GM12892 (cell line): Measurements from ENCODE around the gene ZBTB20.
A peak's percentile ranks its signal among the peaks of the same experiment; 100 is the strongest.

ENCODE experiments used
- DNase-seq: peaks from one replicate; pipeline ENCODE4 v3.0.0; 2011; ENCODE audit not compliant: insufficient read length
- FAIRE-seq: peaks from 2 replicates; lab custom pipeline; 2011; peaks lifted over from hg19 to GRCh38; lab: Jason Lieb, UNC
- POLR2A ChIP-seq: IDR thresholded peaks from 2 replicates; pipeline ENCODE4 v1.6.1; 2011; ENCODE audit warnings: low read depth, low read length, control low read depth
- POLR2AphosphoS5 ChIP-seq: IDR thresholded peaks from 2 replicates; pipeline ENCODE4 v1.6.1; 2011; ENCODE audit warnings: low read depth, low read length, control low read depth
- TAF1 ChIP-seq: IDR thresholded peaks from 2 replicates; pipeline ENCODE4 v1.6.1; 2011; ENCODE audit warnings: low read depth, mild to moderate bottlenecking, control low read depth, low read length, borderline replicate concordance

ZBTB20 gene

GRCh38 chr3:114873591-114873990, 273.5 kb downstream of the ZBTB20 start:
- no peak for TF ChIP-seq POLR2AphosphoS5
- no peak for TF ChIP-seq TAF1
- TF ChIP-seq POLR2A, result no peak
- no peak for FAIRE-seq
- DNase-seq, result no peak

GRCh38 chr3:114872588-114872987, 274.5 kb downstream of the ZBTB20 start:
- DNase-seq, result no peak
- TF ChIP-seq POLR2A (no peak), TAF1 (no peak)
- FAIRE-seq, result no peak

GRCh38 chr3:114872050-114872449, 275.0 kb downstream of the ZBTB20 start:
- FAIRE-seq, result no peak

GRCh38 chr3:114867835-114868503, 279.1 kb downstream of the ZBTB20 start:
- FAIRE-seq (no peak), DNase-seq (no peak)
- no peak for TF ChIP-seq POLR2A
- TF ChIP-seq TAF1, result no peak
- no peak for TF ChIP-seq POLR2AphosphoS5

More at GRCh38 chr3:114872050-114872449, 275.0 kb downstream of the ZBTB20 start:
- no peak for DNase-seq
- TF ChIP-seq POLR2AphosphoS5, result no peak

- DNase-seq (no peak), FAIRE-seq (no peak)
- TF ChIP-seq POLR2A, result no peak
- TF ChIP-seq TAF1, result no peak
Observed at GRCh38 chr3:114867359-114867758, 279.7 kb downstream of the ZBTB20 start.

GRCh38 chr3:114866430-114866829, 280.7 kb downstream of the ZBTB20 start:
- no peak for FAIRE-seq
- TF ChIP-seq POLR2AphosphoS5 (no peak), TAF1 (no peak), POLR2A (no peak)
- no peak for DNase-seq

GRCh38 chr3:114864970-114865369, 282.1 kb downstream of the ZBTB20 start:
- FAIRE-seq (no peak), DNase-seq (no peak)
- TF ChIP-seq TAF1 (no peak), POLR2A (no peak)

- DNase-seq, result no peak
- FAIRE-seq, result no peak
- TF ChIP-seq TAF1, result no peak
- TF ChIP-seq POLR2A, result no peak
- TF ChIP-seq POLR2AphosphoS5, result no peak
Observed at GRCh38 chr3:114863848-114864247, 283.2 kb downstream of the ZBTB20 start.

- no peak for TF ChIP-seq POLR2AphosphoS5
- TF ChIP-seq TAF1, result no peak
- TF ChIP-seq POLR2A, result no peak
- DNase-seq, result no peak
- FAIRE-seq, result no peak
Observed at GRCh38 chr3:114861666-114862065, 285.4 kb downstream of the ZBTB20 start.

- TF ChIP-seq TAF1 (no peak), POLR2AphosphoS5 (no peak), POLR2A (no peak)
- DNase-seq (no peak), FAIRE-seq (no peak)
Observed at GRCh38 chr3:114860531-114860930, 286.6 kb downstream of the ZBTB20 start.

- TF ChIP-seq TAF1 (no peak), POLR2AphosphoS5 (no peak), POLR2A (no peak)
- FAIRE-seq (peak; percentile 14), DNase-seq (no peak)
Observed at GRCh38 chr3:114858329-114858728, 288.8 kb downstream of the ZBTB20 start.

- FAIRE-seq, result no peak
- no peak for TF ChIP-seq POLR2A
- TF ChIP-seq TAF1, result no peak
- no peak for TF ChIP-seq POLR2AphosphoS5
- DNase-seq, result no peak
Observed at GRCh38 chr3:114857299-114857701, 289.8 kb downstream of the ZBTB20 start.

- no peak for TF ChIP-seq POLR2A
- no peak for TF ChIP-seq POLR2AphosphoS5
- no peak for TF ChIP-seq TAF1
- DNase-seq (no peak), FAIRE-seq (no peak)
Observed at GRCh38 chr3:114856835-114857234, 290.3 kb downstream of the ZBTB20 start.
